GM23338 (cell line): Measurements from ENCODE around the gene THADA. TPM values are rescaled to one million over a fixed set of nuclear protein-coding genes. Genes with fewer than 3 reads are reported as not detected.

Experiments used
- ATAC-seq: fragments of 200-7000 bp; cut with Tn5 transposase; 3 replicates; pipeline ENCODE4 v1.9.1; 2020
- DNase-seq: peaks from one replicate; pipeline ENCODE4 v3.0.0-alpha.2; 2015; ENCODE audit warnings: low spot score
- H2AFZ ChIP-seq: fragments of 200-600 bp; sonication (generic); 2 replicates; pipeline ENCODE4 v1.8.0; 2016; ENCODE audit warnings: antibody characterized with exemption, mild to moderate bottlenecking, moderate library complexity
- H3F3A ChIP-seq: fragments of 200-600 bp; sonication (generic); replicated peaks from 2 replicates; pipeline ENCODE4 v1.8.0; 2017; ENCODE audit warnings: antibody characterized with exemption, mixed run types, low read depth
- H3K27ac ChIP-seq: fragments of 200-600 bp; sonication (generic); 2 replicates; pipeline ENCODE4 v1.6.1; 2016; ENCODE audit warnings: low read depth
- H3K27me3 ChIP-seq: fragments of 200-600 bp; sonication (generic); 2 replicates; pipeline ENCODE4 v1.8.0; 2016; ENCODE audit warnings: mild to moderate bottlenecking, mixed run types, moderate library complexity; ENCODE audit not compliant: insufficient read depth
- H3K36me3 ChIP-seq: fragments of 200-600 bp; sonication (generic); 2 replicates; pipeline ENCODE4 v1.8.0; 2016; ENCODE audit warnings: mild to moderate bottlenecking; ENCODE audit not compliant: insufficient read depth
- H3K4me1 ChIP-seq: fragments of 200-600 bp; sonication (generic); 2 replicates; pipeline ENCODE4 v1.8.0; 2016; ENCODE audit warnings: mild to moderate bottlenecking, moderate library complexity; ENCODE audit not compliant: insufficient read depth
- H3K4me2 ChIP-seq: fragments of 200-600 bp; sonication (generic); 2 replicates; pipeline ENCODE4 v1.7.1; 2017; ENCODE audit warnings: mixed run types
- H3K4me3 ChIP-seq: fragments of 200-600 bp; sonication (generic); 2 replicates; pipeline ENCODE4 v1.6.1; 2016; ENCODE audit warnings: mixed run types
- H3K79me2 ChIP-seq: fragments of 200-600 bp; sonication (generic); replicated peaks from 2 replicates; pipeline ENCODE4 v1.8.0; 2017; ENCODE audit warnings: mild to moderate bottlenecking; ENCODE audit not compliant: insufficient read depth
- H3K9me2 ChIP-seq: fragments of 200-600 bp; sonication (generic); 2 replicates; pipeline ENCODE4 v1.8.0; 2017; ENCODE audit not compliant: insufficient read depth
- H4K20me1 ChIP-seq: fragments of 200-600 bp; sonication (generic); replicated peaks from 2 replicates; pipeline ENCODE4 v1.8.0; 2017; ENCODE audit warnings: mild to moderate bottlenecking; ENCODE audit not compliant: insufficient read depth
- H3K27ac Mint-ChIP-seq: 2 replicates; pipeline ENCODE4 v1.8.0; 2020; ENCODE audit warnings: inconsistent platforms, mild to moderate bottlenecking, moderate library complexity, mixed read lengths
- H3K27me3 Mint-ChIP-seq: 3 replicates; pipeline ENCODE4 v1.8.0; 2022; ENCODE audit warnings: low read depth, mild to moderate bottlenecking, moderate library complexity, mixed read lengths, inconsistent platforms; ENCODE audit not compliant: insufficient read depth, poor library complexity
- H3K36me3 Mint-ChIP-seq: 3 replicates; pipeline ENCODE4 v1.8.0; 2021; ENCODE audit warnings: low read depth, mild to moderate bottlenecking, inconsistent platforms, moderate library complexity, mixed read lengths
- H3K4me1 Mint-ChIP-seq: 3 replicates; pipeline ENCODE4 v1.8.0; 2020; ENCODE audit warnings: mild to moderate bottlenecking, inconsistent platforms, mixed read lengths
- H3K4me3 Mint-ChIP-seq: 3 replicates; pipeline ENCODE4 v1.8.0; 2021; ENCODE audit warnings: moderate library complexity, mild to moderate bottlenecking, inconsistent platforms, mixed read lengths
- H3K9me3 Mint-ChIP-seq: 3 replicates; pipeline ENCODE4 v1.8.0; 2020; ENCODE audit warnings: moderate library complexity, mild to moderate bottlenecking, inconsistent platforms, mixed read lengths
- CREB1 ChIP-seq: fragments of 250-450 bp; sonication (Bioruptor Pico); IDR thresholded peaks from 2 replicates; pipeline ENCODE4 v1.5.0; 2020; ENCODE audit warnings: low read depth, mild to moderate bottlenecking, moderate library complexity
- EZH2phosphoT487 ChIP-seq: fragments of 200-600 bp; sonication (generic); IDR thresholded peaks from one replicate; pipeline ENCODE4 v1.8.1; 2018; ENCODE audit warnings: antibody characterized with exemption; ENCODE audit not compliant: unreplicated experiment
- NANOG ChIP-seq: IDR thresholded peaks from 2 replicates; pipeline ENCODE4 v1.6.1; 2016; ENCODE audit warnings: antibody characterized with exemption, borderline replicate concordance
- STAT1 ChIP-seq: IDR thresholded peaks from one replicate; pipeline ENCODE4 v1.6.1; 2016; ENCODE audit warnings: antibody characterized with exemption; ENCODE audit not compliant: unreplicated experiment
- ZNF331 ChIP-seq: fragments of 250-450 bp; sonication (Bioruptor Pico); IDR thresholded peaks from 2 replicates; pipeline ENCODE4 v1.5.0; 2020; ENCODE audit warnings: low read depth, mild to moderate bottlenecking, moderate library complexity
- polyA plus RNA-seq: library from polyadenylated mRNA; unstranded; fragments of >200 nt; fragmentation: Nextera tagmentation; extraction: Ambion mirVana; gene quantifications from 2 replicates; pipeline ENCODE4 v1.2.1, GENCODE V29; 2016
- total RNA-seq: library from RNA; depleted of rRNA; stranded (reverse); fragments of >200 nt; shearing (Covaris generic); gene quantifications from 2 replicates; pipeline ENCODE4 v1.2.3, GENCODE V29; 2014
- TF ChIP-seq, protein P1 (sequence below): fragments of 250-450 bp; sonication (Bioruptor Pico); IDR thresholded peaks from 2 replicates; pipeline ENCODE4 v1.5.0; 2020; ENCODE audit warnings: mild to moderate bottlenecking, moderate library complexity
- TF ChIP-seq, protein P2 (sequence below), 2 experiments: fragments of 200-600 bp in 1 of 2; sonication (generic) in 1 of 2; conservative IDR thresholded peaks; 2 replicates each; pipeline versions ENCODE4 v1.5.1 to v1.6.1; 2016 to 2017; ENCODE audit warnings: antibody characterized with exemption in 2 of 2, low read depth in 2 of 2, mild to moderate bottlenecking in 2 of 2, moderate library complexity in 1 of 2
- TF ChIP-seq, protein P3 (sequence below): IDR thresholded peaks from one replicate; pipeline ENCODE4 v1.6.1; 2018; ENCODE audit warnings: antibody characterized with exemption; ENCODE audit not compliant: unreplicated experiment

THADA gene
- total and polyA plus RNA-seq, 2 experiments from 2014 or later, result 17.0 to 30.7 TPM

DNA sequence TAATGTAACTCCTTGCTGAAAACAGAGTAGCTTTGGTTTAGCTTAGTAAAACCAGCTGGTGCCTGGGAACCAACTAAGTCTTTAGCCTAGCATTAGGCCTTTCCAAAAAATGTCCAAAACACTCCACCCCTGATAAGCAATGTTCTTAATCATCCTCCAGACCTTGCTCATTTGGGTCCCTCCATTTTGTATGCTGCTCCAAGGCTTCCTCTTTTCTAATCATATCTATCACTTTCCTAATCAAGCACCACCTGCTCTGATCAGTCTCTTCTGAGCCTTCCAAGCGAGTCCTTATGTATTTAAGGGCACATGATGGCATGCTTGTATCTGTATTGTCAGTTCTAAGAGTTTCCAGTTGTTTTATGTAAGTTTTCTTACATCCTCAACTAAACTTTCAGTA, 23.6 kb downstream of the THADA start (continued):
- TF ChIP-seq, protein P1, sequence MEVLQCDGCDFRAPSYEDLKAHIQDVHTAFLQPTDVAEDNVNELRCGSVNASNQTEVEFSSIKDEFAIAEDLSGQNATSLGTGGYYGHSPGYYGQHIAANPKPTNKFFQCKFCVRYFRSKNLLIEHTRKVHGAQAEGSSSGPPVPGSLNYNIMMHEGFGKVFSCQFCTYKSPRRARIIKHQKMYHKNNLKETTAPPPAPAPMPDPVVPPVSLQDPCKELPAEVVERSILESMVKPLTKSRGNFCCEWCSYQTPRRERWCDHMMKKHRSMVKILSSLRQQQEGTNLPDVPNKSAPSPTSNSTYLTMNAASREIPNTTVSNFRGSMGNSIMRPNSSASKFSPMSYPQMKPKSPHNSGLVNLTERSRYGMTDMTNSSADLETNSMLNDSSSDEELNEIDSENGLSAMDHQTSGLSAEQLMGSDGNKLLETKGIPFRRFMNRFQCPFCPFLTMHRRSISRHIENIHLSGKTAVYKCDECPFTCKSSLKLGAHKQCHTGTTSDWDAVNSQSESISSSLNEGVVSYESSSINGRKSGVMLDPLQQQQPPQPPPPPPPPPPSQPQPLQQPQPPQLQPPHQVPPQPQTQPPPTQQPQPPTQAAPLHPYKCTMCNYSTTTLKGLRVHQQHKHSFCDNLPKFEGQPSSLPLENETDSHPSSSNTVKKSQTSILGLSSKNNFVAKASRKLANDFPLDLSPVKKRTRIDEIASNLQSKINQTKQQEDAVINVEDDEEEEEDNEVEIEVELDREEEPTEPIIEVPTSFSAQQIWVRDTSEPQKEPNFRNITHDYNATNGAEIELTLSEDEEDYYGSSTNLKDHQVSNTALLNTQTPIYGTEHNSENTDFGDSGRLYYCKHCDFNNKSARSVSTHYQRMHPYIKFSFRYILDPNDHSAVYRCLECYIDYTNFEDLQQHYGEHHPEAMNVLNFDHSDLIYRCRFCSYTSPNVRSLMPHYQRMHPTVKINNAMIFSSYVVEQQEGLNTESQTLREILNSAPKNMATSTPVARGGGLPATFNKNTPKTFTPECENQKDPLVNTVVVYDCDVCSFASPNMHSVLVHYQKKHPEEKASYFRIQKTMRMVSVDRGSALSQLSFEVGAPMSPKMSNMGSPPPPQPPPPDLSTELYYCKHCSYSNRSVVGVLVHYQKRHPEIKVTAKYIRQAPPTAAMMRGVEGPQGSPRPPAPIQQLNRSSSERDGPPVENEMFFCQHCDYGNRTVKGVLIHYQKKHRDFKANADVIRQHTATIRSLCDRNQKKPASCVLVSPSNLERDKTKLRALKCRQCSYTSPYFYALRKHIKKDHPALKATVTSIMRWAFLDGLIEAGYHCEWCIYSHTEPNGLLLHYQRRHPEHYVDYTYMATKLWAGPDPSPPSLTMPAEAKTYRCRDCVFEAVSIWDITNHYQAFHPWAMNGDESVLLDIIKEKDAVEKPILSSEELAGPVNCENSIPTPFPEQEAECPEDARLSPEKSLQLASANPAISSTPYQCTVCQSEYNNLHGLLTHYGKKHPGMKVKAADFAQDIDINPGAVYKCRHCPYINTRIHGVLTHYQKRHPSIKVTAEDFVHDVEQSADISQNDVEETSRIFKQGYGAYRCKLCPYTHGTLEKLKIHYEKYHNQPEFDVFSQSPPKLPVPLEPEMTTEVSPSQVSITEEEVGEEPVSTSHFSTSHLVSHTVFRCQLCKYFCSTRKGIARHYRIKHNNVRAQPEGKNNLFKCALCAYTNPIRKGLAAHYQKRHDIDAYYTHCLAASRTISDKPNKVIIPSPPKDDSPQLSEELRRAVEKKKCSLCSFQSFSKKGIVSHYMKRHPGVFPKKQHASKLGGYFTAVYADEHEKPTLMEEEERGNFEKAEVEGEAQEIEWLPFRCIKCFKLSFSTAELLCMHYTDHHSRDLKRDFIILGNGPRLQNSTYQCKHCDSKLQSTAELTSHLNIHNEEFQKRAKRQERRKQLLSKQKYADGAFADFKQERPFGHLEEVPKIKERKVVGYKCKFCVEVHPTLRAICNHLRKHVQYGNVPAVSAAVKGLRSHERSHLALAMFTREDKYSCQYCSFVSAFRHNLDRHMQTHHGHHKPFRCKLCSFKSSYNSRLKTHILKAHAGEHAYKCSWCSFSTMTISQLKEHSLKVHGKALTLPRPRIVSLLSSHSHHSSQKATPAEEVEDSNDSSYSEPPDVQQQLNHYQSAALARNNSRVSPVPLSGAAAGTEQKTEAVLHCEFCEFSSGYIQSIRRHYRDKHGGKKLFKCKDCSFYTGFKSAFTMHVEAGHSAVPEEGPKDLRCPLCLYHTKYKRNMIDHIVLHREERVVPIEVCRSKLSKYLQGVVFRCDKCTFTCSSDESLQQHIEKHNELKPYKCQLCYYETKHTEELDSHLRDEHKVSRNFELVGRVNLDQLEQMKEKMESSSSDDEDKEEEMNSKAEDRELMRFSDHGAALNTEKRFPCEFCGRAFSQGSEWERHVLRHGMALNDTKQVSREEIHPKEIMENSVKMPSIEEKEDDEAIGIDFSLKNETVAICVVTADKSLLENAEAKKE, result no peak
- TF ChIP-seq EZH2phosphoT487, result no peak

DNA sequence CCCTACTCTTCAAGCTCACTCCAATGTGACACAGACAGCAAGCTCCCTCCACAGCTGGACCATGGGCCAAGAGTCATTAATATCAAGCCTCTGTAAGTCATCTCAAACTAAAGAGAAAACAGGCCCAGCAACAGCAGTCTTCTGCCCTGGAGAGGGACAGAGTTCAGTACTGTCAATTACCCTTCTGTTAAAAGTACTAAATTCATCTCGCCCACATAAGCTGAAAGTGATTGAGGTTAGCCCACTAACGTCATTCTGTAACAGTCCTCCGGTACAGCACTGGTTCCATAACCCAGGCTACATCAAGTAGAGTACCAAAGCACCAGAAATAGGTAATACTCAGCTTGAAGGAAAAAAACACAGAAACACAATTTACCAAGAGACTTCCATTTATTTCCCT, 25.9 kb downstream of the THADA start:
- Histone ChIP-seq H3K27ac (no peak overlapping the region), H3K4me2 (no peak overlapping the region), H3K4me1 (no peaks in the 10 kb centered on the region), H3K4me3 (no peak overlapping the region), H3K36me3 (peaks cover 10% of the 10 kb centered on the region), H3K9me2 (no peaks in the 10 kb centered on the region), H2AFZ (no peak overlapping the region), H4K20me1 (no peaks in the 10 kb centered on the region), H3K79me2 (no peaks in the 10 kb centered on the region), H3F3A (no peaks in the 10 kb centered on the region), H3K27me3 (no peaks in the 10 kb centered on the region)
- no peak for DNase-seq
- ATAC-seq, result no peak
- Mint-ChIP-seq H3K9me3 (no peaks in the 10 kb centered on the region), H3K36me3 (peaks cover 20% of the 10 kb centered on the region; the same call in 2 of the 3 replicates), H3K27ac (no peak overlapping the region), H3K27me3 (no peaks in the 10 kb centered on the region), H3K4me1 (no peaks in the 10 kb centered on the region), H3K4me3 (no peak overlapping the region)
- TF ChIP-seq ZNF331 (CRISPR knock-in tag) (no peak), CREB1 (CRISPR knock-in tag) (no peak), STAT1 (no peak), NANOG (no peak)
- TF ChIP-seq, protein P2, sequence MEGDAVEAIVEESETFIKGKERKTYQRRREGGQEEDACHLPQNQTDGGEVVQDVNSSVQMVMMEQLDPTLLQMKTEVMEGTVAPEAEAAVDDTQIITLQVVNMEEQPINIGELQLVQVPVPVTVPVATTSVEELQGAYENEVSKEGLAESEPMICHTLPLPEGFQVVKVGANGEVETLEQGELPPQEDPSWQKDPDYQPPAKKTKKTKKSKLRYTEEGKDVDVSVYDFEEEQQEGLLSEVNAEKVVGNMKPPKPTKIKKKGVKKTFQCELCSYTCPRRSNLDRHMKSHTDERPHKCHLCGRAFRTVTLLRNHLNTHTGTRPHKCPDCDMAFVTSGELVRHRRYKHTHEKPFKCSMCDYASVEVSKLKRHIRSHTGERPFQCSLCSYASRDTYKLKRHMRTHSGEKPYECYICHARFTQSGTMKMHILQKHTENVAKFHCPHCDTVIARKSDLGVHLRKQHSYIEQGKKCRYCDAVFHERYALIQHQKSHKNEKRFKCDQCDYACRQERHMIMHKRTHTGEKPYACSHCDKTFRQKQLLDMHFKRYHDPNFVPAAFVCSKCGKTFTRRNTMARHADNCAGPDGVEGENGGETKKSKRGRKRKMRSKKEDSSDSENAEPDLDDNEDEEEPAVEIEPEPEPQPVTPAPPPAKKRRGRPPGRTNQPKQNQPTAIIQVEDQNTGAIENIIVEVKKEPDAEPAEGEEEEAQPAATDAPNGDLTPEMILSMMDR (conservative IDR thresholded peaks at IDR 0.05; ENCODE audit: low read depth in 2 of 2), result no peak
- TF ChIP-seq, protein P3, sequence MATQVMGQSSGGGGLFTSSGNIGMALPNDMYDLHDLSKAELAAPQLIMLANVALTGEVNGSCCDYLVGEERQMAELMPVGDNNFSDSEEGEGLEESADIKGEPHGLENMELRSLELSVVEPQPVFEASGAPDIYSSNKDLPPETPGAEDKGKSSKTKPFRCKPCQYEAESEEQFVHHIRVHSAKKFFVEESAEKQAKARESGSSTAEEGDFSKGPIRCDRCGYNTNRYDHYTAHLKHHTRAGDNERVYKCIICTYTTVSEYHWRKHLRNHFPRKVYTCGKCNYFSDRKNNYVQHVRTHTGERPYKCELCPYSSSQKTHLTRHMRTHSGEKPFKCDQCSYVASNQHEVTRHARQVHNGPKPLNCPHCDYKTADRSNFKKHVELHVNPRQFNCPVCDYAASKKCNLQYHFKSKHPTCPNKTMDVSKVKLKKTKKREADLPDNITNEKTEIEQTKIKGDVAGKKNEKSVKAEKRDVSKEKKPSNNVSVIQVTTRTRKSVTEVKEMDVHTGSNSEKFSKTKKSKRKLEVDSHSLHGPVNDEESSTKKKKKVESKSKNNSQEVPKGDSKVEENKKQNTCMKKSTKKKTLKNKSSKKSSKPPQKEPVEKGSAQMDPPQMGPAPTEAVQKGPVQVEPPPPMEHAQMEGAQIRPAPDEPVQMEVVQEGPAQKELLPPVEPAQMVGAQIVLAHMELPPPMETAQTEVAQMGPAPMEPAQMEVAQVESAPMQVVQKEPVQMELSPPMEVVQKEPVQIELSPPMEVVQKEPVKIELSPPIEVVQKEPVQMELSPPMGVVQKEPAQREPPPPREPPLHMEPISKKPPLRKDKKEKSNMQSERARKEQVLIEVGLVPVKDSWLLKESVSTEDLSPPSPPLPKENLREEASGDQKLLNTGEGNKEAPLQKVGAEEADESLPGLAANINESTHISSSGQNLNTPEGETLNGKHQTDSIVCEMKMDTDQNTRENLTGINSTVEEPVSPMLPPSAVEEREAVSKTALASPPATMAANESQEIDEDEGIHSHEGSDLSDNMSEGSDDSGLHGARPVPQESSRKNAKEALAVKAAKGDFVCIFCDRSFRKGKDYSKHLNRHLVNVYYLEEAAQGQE, result no peak
